Measurements from ENCODE around the gene ADAMTS4.

ADAMTS4 gene

GRCh38 chr1:161171191-161171590 lies 27.7 kb downstream of the ADAMTS4 start:
- no peak overlapping the region for H3K4me3 ChIP-seq (ENCODE audit: low read depth, low read length)
- no peak for DNase-seq (ENCODE audit: low read depth, low spot score)
- in situ Hi-C loops (cut with HindIII; ENCODE audit: low sequenced_read_pairs), result no loop called here
- TF ChIP-seq, protein P1, sequence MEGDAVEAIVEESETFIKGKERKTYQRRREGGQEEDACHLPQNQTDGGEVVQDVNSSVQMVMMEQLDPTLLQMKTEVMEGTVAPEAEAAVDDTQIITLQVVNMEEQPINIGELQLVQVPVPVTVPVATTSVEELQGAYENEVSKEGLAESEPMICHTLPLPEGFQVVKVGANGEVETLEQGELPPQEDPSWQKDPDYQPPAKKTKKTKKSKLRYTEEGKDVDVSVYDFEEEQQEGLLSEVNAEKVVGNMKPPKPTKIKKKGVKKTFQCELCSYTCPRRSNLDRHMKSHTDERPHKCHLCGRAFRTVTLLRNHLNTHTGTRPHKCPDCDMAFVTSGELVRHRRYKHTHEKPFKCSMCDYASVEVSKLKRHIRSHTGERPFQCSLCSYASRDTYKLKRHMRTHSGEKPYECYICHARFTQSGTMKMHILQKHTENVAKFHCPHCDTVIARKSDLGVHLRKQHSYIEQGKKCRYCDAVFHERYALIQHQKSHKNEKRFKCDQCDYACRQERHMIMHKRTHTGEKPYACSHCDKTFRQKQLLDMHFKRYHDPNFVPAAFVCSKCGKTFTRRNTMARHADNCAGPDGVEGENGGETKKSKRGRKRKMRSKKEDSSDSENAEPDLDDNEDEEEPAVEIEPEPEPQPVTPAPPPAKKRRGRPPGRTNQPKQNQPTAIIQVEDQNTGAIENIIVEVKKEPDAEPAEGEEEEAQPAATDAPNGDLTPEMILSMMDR (IDR thresholded peaks at IDR 0.05; ENCODE audit: low read depth, low read length), result peak; percentile 33

GRCh38 chr1:161168906-161169305 lies 29.9 kb downstream of the ADAMTS4 start:
- DNase-seq (ENCODE audit: low read depth, low spot score), result no peak
- TF ChIP-seq, protein P1 (IDR thresholded peaks at IDR 0.05; ENCODE audit: low read depth, low read length), result no peak
- no peak overlapping the region for H3K4me3 ChIP-seq (ENCODE audit: low read depth, low read length)
- in situ Hi-C loops (cut with HindIII; ENCODE audit: low sequenced_read_pairs), result no loop called here

GRCh38 chr1:161166669-161167548 lies 31.9 kb downstream of the ADAMTS4 start:
- TF ChIP-seq, protein P1 (IDR thresholded peaks at IDR 0.05; ENCODE audit: low read depth, low read length), result no peak
- H3K4me3 ChIP-seq (ENCODE audit: low read depth, low read length), result peak overlapping the region; percentile 79
- no peak for DNase-seq (ENCODE audit: low read depth, low spot score)
- in situ Hi-C loops (cut with HindIII; ENCODE audit: low sequenced_read_pairs), result no loop called here

- TF ChIP-seq, protein P1 (IDR thresholded peaks at IDR 0.05; ENCODE audit: low read depth, low read length), result peak; percentile 64
- in situ Hi-C loops (cut with HindIII; ENCODE audit: low sequenced_read_pairs), result no loop called here
- H3K4me3 ChIP-seq (ENCODE audit: low read depth, low read length), result peak within 1 kb of the TSS; percentile 79
- peak; percentile 99 for DNase-seq (ENCODE audit: low read depth, low spot score)
Observed at GRCh38 chr1:161165742-161166668, 32.8 kb downstream of the ADAMTS4 start, which contains the start of gene PPOX. Gene PPOX, plus strand, starts transcription at chr1:161166426. Its CDS starts 422 bp downstream, at chr1:161166848.

DNA sequence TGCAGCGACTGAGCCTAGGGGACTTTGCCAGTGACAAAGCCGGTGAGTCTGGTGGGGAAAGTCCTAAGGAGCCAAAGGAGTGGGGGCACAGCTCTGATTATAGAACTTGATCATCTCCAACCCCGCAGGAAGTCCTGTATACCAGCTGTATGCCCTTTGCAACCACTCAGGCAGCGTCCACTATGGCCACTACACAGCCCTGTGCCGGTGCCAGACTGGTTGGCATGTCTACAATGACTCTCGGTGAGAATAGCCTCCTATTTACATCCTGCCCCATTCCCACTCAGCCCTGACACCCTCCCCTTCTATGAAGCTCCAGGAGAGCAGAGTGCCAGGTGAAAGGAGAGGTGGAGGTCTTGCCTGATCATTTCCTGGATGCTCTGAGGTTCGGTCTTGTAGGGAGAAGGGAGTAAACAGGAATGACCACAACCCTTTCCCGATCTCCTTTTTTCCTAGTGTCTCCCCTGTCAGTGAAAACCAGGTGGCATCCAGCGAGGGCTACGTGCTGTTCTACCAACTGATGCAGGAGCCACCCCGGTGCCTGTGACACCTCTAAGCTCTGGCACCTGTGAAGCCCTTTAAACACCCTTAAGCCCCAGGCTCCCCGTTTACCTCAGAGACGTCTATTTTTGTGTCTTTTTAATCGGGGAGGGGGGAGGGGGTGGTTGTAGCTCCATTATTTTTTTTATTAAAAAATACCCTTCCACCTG lies 33.8 kb downstream of the ADAMTS4 start:
- TF ChIP-seq, protein P1 (IDR thresholded peaks at IDR 0.05; ENCODE audit: low read depth, low read length), result no peak
- in situ Hi-C loops (cut with HindIII; ENCODE audit: low sequenced_read_pairs), result no loop called here
- peak overlapping the region; percentile 79 for H3K4me3 ChIP-seq (ENCODE audit: low read depth, low read length)
- DNase-seq (ENCODE audit: low read depth, low spot score), result no peak

GRCh38 chr1:161163793-161164192 lies 35.1 kb downstream of the ADAMTS4 start:
- TF ChIP-seq, protein P1 (IDR thresholded peaks at IDR 0.05; ENCODE audit: low read depth, low read length), result no peak
- in situ Hi-C loops (cut with HindIII; ENCODE audit: low sequenced_read_pairs), result no loop called here
- no peak for DNase-seq (ENCODE audit: low read depth, low spot score)
- no peak overlapping the region for H3K4me3 ChIP-seq (ENCODE audit: low read depth, low read length)
